Activated naive CD4-positive, alpha-beta T cell treated with anti-CD3 and anti-CD28 coated beads, Interleukin-2, amount 50 U/mL, for 16 hours (primary cell): ENCODE data around the gene UTP4.
"Not testable (repeated sequence)": the region's sequence is repeated elsewhere in the genome, so short reads cannot be mapped to it uniquely, and the experiment has no call there.

Experiments used
- DNase-seq: peaks from one replicate; pipeline ENCODE4 v3.0.0-alpha.2; 2020

UTP4 gene

DNA sequence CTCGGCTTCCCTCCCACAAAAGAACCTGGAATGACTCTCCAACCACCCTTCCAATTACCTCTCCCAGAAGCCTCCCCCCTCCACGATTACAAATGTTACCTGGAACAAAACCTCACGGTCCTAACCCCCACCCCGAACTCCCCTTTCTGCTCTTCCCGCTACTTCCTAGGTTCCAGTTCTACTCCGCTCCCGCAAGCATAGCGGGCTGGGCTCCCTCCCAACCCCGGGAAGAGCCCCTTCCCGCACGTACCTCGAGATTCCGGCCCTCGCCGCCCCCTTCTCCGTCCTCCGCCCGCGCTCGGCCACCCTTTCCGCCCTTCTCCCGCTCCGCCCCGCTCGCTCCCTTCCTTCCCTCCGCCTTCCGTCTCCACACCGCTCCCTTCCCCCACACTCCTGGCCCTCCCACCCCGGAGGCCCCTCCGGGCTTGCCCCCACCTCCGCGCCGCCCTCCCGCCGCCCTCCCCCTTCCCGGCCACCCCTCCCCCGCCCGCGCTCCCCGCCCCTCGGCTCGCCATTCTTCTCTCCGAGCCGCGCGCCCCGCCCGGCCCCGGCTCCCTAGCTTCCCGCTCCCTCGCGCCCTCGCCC is 518 bp upstream of the UTP4 start:
- DNase-seq = peak; percentile 76

DNA sequence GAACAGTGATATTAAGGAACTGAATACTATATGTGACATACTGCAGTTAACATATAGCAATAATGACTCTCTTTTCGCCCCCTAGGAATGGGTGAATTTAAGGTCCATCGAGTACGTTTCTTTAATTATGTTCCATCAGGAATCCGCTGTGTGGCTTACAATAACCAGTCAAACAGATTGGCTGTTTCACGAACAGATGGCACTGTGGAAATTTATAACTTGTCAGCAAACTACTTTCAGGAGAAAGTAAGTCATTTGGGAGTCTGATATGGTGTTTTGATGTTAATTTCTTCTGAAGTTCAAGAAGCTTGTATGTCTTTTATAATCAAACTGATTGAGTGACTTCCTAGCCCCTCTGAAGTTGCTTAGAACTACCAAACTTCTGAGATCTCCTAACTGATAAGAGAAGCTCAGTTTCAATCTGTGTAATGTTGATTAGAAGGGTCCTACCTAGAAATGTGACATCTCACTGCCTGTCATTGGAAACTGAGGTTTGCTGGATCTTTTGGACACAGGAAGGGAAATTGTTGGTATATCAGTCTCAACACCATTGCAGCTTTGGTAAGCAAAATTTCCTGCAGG is 1.0 kb downstream of the UTP4 start:
- no peak for DNase-seq

DNA sequence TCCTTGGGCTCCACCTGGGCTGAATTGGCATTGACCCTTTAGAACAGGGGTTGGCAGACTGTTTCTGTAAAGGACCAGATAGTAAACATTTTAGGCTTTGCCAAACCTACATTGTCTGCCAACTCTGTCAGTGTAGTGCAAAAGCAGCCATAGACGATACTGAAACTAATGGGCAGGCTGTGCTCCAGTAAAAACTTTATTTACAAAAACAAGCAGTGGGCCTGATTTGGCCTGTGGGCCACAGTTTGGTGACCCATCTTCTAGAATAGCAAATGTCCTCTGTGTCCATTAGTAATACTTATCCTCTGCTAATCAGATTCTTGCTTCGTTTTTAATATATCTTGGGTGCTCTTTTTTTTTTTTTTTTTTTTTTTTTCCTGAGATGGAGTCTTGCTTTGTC is 6.2 kb downstream of the UTP4 start:
- no peak for DNase-seq

DNA sequence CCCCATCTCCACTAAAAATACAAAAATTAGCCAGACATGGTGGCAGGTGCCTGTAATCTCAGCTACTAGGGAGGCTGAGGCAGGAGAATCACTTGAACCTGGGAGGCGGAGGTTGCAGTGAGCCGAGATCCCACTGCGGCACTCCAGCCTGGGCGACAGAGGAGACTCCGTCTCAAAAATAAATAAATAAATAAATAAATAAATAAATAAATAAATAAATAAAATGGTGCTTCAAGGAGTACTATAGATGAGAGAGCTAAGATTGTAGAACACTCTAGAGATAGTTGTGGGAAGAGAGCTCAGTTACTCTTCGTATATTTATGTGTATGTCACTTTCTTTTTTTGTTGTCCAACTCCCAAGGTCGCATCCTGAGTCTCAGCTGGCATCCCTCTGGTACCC is 7.0 kb downstream of the UTP4 start:
- DNase-seq = not testable (repeated sequence)

DNA sequence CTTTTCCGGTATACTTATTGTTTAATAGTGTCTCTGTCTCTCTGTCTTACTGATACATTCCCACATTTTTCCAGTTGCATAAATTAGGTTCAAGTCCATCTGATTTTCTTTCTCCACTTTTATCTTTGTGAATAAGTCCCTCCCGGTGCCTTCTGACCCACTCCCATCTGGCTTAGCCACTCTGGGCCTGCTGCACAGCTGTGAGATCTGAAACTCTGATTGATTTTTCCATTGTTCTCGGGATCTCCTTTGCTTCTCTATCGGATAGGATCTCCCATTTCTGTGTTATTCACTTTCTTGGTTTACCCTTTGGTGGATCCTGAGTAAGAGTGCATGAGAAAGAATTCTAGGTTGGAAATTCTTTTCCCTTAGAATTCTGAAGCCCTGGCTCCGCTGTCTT is 8.6 kb downstream of the UTP4 start:
- no peak for DNase-seq

DNA sequence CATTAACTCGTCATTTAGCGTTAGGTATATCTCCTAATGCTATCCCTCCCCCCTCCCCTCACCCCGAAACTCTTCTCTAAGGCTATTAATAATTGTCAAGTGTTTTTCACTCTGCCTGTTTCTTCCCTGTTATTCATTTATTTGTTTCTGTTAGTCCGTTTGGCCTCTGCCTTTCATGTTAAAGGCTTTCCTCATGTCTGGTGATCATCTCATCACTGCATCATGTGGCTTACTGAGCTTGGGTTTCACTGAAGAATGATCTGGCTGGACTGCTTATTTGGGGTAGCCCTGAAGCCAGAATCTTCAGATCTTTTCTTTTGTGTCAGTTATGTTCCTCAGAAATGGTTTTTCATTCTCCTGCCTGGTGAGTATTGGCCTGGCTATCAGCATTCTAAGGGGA is 9.5 kb downstream of the UTP4 start:
- DNase-seq = no peak

DNA sequence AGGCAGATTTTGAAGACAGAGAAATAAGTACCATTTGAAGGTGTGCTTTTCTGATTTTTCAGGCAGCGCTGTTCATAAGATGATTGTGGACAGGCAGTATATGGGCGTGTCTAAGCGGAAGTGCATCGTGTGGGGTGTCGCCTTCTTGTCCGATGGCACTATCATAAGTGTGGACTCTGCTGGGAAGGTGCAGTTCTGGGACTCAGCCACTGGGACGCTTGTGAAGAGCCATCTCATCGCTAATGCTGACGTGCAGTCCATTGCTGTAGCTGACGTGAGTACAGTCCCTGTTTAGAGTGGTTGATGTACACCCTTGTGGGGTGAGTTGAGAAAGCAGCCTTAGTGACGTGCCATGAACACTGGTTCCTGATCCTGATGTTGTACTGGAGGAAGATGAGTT is 10.7 kb downstream of the UTP4 start:
- DNase-seq = no peak

DNA sequence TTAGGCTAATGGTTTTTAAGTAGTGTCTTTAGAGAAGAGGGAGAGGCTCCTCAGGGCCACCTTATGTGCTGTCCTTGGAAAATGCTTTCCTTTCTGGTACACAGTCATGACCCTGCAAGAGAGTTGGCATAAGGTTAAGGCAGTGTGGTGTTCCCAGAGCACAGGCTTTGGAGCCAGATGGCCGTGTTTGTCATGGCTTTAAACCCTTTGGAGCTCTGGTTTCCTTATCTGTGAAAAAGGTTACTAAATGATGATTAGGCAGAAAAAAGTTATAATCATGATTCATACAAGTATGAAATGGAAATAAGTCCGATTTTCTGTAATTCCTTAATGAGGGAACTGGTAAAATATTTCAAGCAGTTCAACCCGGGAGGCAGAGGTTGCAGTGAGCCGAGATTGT is 13.2 kb downstream of the UTP4 start:
- DNase-seq = no peak

DNA sequence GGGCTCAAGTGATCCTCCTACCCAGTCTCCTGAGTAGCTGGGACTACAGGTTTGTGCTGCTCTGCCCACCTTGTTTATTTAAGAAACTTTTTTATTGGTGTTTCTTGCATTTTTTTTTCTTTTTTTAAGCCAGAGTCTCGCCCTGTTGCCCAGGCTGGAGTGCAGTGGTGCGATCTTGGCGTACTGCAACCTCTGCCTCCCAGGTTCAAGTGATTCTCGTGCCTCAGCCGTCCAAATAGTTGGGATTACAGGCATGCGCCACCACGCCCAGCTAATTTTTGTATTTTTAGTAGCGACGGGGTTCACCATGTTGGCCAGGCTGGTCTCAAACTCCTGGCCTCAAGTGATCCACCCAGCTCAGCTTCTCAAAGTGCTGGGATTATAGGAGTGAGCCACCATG is 17.2 kb downstream of the UTP4 start:
- not testable (repeated sequence) for DNase-seq

DNA sequence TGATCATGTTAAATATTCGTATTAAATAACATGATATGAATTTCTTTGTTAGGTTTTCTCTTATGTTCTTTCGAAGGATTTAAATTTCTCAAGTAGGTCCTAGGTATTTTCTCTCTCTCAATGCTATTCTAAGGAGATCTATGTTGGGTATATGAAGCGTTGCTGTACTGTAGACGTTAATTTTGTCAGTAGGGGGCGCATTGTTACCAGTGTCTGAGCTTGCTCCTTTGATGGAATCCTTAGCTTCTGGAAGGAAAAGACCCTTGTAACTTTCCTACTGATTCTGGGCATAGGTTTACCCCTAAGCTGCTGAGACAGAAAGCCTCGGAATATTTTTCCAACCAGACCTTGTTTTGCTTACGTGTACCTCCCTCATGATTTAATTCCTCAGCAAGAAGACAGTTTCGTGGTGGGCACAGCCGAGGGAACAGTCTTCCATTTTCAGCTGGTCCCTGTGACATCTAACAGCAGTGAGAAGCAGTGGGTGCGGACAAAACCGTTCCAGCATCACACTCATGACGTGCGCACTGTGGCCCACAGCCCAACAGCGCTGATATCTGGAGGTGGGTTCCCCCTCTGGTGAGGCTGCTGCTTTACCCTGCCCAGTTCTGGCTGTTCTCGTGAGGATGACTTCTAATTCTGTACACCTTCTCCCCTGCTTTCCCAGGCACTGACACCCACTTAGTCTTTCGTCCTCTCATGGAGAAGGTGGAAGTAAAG is 17.9 kb downstream of the UTP4 start:
- peak; percentile 21 for DNase-seq

DNA sequence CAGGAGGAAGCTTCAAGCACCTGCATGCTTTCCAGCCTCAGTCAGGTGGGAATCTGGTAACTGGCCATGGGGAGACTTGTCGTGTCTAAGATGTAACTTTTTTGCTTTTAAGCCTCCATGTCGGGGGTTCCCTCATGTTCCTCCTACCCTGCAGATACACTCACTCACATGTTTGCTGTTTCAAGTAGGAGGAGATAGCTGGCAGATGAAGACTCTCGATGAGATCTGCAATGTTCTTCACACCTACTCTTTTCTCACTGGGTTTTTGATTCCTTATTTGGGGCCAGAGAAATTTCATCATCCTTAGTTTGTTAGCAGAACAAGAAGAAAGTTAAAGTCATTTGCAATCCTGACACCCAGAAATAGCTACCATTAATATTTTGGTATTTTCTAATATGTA is 24.7 kb downstream of the UTP4 start:
- DNase-seq = no peak

DNA sequence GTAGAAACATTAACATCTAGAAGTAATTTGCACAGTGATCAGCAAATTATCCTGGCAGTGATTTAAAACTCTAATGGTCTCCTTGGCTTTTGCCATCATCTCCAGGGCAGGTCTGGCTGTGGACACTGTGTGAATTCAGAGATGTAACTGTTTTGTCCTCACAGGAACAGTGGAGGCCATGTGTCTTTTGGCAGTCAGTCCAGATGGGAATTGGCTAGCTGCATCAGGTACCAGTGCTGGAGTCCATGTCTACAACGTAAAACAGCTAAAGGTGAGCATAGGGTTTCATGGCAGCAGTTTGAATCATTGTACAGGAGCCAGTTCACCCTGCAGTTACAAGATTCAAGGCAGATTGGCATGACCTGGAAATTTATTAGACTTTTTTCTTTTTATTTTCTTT is 27.7 kb downstream of the UTP4 start:
- DNase-seq = no peak

DNA sequence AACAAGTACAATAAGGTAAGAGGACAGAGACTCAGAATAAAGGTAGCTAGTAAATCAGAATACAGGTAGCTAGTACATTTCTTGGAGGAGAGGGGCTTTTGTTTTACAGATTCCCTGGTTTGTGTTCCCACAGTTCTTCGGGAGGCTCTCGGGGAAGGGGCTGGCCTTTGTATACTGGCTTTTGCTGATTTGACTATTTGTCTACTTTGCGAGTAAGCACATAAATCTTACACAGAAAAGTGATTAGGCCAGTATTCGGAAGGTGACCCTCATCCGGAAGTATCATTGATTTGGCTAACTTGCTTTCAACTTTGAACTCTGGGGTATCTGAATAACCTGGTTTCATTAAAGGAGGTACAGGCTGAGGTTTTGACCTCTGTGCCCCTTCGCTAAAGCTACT is 33.1 kb downstream of the UTP4 start:
- no peak for DNase-seq

DNA sequence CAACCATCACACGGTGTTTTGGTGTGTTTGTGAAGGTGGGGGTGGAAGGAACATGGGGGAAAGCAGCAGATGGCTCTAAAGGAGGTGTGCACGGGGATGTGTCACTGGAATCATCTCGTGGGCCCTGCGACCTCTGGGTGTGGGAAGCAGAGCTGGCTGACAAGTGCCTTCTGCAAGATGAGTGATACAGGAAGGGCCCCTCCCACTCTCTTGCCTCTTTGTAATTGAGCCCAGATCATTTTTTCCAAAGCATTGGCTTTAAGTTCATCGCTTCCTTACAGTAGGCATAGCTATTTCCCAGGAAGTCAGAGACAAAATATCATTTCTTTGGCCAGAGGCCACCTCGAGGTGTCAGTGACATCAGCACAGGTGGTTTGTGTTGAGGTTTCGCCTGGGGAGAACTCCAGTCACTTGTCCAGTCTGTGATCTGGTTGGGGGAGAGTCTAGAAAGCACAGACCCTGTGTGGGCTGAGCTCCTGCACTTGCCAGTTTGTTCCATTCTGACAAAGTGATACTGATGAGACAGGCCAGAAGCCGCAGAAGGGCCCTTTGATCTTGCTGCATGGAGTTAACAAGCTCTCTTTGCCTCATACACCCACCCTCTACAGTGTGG is 33.9 kb downstream of the UTP4 start:
- peak; percentile 83 for DNase-seq

DNA sequence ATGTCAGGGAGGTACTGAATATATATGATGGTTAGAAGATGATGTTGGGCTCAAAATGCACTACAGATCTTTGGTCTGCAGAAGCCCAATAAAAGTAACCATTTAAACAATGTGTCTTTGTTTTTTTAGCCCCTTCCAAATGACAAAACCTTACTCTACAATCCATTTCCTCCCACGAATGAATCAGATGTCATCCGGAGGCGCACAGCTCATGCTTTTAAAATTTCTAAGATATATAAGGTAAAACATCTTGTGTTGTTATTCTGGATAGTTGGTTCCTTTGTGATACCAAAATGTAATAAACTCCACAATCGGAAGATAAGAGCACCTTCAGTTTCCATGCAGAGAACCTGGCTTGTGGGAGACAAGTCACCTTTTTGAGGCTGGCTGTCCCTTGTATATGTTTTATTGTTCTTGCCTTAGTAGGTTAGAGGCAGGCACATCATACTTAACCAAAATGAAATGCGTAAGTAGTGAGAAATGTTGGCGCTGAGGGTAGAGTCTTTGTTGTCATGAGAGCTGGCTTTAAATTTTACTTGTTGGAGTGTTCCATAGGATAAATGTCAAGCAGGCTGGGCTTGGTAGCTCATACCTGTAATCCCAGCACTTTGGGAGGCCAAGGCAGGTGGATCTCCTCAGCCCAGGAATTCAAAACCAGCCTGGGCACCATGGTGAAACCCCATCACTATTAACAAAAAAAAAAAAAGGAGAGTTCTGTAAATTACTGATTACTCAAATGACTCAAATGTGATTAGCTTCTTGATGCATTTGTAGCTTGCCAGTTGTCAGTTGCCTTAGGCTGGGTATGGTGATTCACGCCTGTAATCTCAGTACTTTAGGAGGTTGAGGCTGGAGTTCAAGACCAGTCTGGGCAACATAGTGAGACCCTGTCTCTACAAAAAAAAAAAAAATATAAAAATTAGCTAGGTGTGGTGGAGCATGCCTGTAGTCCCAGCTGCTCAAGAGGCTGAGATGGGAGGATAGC is 34.8 kb downstream of the UTP4 start:
- DNase-seq = no peak

DNA sequence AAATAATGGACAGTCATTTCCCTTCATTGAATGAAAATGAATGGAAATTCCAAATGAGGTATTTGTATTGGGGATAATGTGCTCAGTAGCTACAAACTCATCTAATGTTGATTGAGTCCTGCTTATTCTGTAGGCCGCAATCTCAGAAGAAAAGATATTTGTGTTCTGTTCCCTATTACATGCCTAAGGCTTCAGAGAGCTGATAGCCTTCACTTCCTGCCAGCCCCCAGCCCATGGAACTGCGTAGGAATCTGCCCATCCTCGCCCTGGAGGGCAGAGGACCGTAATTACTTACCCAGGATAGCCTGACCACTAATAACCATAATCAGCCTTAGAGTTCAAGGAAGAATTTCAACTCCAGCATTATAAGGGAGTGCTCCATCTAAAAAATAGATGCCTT is 36.6 kb downstream of the UTP4 start:
- no peak for DNase-seq

DNA sequence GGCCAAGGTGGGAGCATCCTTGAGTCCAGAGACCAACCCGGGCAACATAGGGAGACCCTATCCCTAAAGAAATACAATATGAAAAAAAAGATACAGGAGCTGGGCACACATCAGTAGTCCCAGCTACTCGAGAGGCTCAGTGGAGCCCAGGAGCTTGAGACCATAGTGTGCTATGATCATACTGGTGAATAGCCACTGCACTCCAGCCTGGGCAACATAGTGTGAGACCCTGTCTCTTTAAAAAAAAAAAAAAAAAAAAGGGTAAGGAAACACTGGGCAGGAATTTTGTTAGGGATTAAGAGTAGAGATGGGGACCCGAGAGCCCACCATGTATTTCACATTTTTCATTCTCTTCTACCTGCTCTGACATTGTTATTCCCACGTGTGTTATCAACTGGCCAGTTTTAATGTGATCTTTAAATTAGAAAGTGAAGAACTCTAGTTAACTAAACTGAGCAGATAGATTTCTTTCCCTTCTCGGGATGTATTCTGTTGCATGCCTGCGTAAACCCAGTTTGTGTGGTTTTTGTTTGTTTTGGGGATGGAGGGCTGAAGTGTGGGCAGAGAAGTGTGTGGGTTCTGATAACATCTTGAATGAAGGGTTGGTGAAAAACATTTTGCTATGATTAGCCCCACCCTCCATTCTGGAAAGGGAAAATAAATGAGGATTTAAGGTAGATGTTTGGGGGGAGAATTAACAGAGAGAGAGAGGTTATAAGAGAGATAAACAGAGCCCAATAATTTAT is 37.3 kb downstream of the UTP4 start:
- no peak for DNase-seq

DNA sequence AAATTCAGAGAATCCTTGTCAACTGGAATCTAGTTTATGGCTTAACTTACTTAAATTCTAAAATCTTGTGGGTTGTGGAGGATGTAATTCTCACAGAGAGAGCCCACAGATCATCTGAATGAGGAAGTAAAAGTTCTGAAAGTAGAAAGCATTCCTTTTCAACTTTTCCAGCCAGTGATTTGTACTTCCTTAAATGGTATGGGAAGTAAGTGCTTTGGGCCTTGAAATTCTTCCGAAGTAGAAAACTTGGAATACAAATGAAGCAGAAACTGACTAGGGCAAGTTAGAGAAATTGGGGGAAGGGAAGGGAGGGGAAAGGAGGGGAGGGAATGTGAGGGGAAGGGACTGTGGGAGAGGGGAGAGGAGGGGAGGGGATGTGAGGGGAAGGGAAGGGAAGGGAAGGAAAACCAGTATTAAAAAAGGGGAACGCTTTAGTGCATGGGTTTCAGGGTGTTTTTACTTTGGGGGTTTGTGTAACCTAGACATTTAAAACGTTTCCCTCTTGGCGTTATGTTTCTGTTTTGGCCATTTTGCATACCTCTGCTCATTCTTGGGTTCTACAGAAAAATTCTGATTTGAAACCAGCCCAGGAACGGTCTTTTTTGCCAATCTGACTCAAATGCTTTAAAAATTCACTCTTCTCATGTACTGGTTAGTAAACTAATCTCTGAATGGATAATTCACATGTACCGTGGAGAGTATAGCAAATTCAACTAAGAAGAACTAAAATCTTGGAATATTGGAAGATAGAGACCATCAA is 39.1 kb downstream of the UTP4 start:
- DNase-seq = no peak

DNA sequence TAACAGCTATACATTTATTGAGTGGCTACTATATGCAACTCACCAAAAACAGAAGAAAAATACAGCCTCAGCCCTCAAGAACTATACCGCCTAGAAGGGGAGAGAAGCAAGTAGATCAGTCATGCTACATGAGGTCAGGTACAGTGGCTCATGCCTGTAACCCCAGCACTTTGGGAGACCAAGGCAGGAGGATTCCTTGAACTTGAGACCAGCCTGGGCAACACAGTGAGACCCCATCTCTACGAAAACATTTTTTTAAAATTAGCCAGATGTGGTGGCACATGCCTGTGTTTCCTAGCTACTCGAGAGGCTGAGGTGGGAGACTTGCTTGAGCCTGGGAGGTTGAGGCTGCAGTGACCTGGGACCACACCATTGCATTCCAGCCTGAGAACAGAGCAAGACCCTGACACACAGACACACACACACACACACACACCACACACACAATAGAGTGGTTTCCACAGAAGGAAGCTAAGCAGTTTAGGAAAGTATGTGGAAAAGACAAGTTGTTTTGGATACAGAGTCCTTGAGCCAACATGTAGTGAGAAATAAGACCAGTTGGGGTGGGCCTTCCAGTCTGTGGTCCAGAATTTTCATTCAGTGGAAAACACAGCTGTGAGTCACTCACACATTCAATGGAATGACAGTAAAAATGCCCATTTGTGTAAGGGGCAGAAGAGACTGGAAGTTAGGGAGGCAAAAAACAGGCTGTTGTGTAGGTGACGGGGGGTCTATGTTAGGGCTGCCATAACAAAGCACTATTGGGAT is 43.8 kb downstream of the UTP4 start:
- no peak for DNase-seq

DNA sequence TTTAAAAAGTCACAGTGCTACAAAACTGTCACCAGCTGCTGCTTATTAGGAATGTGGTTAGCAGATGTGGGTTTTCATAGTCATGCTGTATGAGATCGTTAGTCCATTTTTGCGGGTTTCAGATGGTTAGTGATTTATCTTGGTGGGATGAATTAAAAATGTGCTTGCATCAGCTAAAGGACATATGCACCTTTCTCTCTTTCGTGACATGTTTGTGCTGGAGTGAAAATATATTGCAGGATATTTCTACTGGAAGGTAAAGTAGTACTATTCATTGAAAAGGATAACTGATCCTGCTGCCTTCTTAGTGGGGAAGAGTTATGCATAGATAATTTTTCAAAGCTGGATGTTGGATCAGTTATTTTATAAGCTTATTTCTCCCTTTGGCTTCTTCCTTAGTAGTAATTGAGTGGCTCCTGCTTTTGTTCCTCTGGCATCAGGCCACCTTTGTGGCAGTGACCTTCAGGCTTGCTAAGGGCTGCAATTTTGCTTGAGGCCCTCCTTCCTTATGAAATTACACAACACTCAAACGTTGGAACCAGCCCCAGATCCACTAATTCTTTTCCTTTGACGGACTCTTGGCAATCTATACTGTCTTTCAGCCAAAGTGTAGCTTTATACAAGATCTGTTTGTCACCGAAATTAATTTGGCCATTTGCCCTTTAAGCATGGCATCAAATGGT is 47.0 kb downstream of the UTP4 start:
- no peak for DNase-seq
